HG02981 (cell line): ENCODE measurements around the gene FAF1.
"Not testable (repeated sequence)": the region's sequence is repeated elsewhere in the genome, so short reads cannot be mapped to it uniquely, and the experiment has no call there.

Experiments
- ATAC-seq: cut with Tn5 transposase; IDR thresholded peaks from one replicate; pipeline ENCODE4 v1.9.1; 2021; ENCODE audit warnings: mild to moderate bottlenecking, moderate library complexity; ENCODE audit not compliant: unreplicated experiment

Gene FAF1

DNA sequence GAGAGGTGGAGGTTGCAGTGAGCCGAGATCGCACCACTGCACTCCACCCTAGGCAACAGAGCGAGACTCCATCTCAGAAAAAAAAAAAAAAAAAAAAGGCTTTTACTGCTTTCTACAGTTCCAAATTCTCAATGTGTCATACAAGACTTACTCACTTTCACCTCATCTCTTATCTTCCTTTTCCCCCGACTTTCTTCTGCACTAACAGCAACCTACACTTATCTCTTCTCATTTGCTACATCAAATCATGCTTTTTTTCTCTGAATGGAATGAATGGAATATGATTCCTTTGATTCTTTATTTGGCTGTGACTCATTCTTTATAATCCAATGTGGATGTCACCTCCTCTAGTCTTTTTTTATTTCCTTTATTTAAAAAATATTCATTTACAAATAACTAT lies 368.5 kb downstream of the FAF1 start:
- no peak for ATAC-seq

DNA sequence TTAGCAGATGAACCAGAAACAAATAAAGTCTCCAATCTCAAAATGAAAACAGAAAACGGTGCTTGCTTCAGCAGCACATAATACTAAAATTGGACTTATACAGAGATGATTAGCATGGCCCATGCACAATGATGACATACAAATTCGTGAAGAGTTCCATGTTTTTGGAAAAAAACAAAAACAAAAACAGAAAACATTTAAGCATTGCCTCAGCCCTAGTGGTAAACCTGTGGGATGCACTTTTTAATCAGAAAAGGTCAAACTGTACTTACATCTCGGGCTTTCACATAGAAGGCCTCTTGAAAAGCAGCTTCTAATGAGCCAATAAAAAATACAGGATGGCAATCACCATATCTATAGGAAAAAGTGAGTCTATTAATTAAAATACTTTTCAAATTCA lies 377.7 kb downstream of the FAF1 start:
- no peak for ATAC-seq

DNA sequence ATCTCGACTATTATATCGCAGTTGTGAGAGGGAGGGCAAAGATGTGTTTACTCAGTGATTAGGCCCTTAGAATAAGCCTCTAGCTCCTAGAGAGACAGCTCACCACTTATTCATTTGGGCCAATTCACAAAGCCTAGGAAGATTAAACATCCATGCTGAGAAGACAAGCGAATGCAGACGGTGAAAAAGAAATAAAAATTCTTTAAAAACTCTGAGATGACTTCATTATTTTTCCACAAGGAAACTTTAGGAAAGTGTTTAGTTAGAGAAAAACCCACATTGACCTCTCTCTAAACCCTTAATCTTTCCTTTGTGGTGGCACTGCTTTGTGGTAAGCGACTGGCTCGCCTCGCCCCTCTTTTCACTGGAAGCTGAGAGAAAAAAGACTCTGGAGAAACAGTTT lies 390.0 kb downstream of the FAF1 start:
- ATAC-seq = no peak

DNA sequence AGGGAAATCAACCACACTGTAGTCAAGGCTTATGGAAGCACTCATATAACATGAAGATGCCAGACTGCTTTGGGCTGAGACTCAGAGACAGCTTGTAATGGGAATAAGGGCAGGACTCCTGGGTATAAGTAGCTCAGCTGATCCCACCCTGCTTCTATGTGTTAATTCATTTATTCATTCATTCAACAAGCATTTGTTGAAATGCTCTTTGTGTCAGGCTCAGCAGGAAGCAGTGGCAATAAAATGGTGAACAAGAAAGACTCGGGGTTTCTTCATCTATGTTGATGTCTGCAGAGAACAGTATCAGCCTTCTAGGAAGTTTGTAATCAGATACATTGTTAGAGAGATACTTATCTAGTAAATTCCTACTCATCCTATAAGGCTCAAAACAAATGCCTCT lies 391.3 kb downstream of the FAF1 start:
- no peak for ATAC-seq

DNA sequence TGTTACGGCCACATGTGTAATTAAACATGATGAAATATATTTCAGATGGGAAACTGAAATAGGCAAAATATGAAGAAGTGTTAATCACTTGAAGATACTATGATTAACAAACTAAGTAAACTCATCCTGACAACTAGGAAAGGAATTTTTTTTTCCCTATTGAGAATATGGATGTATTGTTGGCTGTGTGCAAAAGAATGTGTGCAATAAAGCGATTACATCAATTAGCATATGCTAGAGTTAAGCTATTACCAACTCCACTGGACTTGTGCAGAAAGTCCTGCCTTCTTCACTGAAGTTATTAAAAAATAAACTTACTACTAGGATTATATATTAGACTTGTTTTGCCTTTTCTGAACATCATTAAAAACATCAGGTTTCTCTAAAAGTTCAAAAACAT lies 393.7 kb downstream of the FAF1 start:
- ATAC-seq = no peak

DNA sequence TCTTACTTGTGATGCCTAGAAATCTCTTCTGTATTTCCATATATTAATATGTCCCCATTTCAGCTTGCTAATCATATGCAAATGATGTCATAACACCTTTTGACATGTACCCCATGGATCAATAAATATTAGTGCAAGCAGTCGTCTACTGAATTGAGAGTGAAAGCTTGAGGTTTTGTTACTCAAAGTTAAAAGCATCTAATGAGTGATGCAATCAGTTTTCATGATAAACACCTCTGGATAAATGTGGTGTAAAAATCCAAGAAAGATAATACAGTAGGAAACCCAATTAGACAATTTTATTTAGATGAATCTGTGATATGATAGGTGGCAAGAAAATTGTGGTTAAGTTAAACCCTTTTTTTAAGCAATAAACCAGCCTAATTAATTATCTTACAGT lies 395.6 kb downstream of the FAF1 start:
- no peak for ATAC-seq

DNA sequence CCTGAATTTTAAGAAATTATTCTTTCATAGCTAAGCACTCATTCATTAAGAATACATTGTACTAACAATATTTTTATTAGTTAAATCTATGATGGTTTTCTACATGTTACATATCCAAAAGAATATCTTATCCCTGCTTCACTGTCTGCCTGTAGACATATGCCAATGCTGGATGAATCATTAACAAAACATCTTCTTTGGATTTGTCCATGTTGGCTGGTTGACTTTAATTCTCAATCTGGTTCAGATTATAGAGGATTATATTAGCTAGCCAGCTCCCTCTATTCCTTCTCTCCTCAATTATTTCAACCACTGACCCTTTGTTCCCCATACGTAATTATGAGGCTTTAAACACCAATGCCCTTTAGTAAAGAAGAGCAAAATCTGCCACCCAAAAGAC lies 398.0 kb downstream of the FAF1 start:
- ATAC-seq = no peak

DNA sequence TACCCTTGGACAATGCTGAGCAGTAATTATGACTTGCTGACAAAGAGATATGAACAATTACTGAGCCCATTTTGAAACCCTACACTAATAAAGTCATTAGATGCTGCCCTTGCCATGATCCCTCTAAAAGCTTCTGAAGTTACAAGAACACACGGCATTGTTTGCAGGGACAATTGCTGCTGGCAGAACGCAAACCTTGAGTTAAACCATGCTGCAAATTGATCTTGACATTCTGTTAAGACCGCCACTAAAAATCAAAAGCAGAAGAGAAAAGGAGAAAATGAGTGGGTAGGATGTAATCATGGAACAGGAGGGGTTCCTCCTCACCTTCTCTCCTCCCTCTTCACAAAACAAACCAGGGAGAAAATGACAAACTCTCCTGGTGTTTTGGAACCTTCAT lies 400.6 kb downstream of the FAF1 start:
- ATAC-seq = no peak

DNA sequence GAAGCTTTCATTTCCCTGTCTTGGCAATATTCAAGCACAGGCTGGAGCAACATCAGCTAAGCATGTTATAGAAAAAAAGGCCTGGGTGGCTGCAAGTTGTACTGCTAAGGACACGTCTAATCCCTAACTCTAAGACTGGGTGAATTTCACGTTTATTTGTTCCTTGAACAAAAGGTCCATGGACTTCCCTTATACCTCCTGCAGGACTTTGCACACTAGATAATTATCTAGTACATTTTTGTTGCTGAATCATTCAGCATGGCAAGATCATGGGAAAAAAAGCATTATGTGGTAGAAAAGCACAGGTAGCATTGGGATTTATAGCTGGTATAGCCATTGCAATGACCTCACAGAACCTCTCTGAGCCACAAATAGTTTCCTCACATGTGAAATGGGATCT lies 406.1 kb downstream of the FAF1 start:
- no peak for ATAC-seq

DNA sequence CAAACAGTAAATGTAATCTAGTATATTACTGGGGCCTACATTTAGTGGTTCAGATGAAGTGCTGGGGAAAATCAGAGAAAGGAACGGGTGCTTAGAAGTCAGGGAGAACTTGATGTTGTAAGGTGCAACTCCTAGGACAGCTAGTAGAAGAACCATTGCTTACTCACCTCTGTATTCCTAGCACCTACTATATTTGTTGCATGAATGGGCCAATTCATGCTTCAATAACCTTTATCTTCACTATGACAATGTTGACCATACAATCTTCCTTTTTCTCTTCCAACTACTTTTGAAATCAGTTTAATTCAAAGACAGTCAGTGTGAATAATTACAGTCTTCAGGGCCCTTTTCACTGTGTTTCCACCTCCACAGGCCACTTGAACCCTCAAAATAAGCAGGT lies 411.8 kb downstream of the FAF1 start:
- ATAC-seq = no peak

DNA sequence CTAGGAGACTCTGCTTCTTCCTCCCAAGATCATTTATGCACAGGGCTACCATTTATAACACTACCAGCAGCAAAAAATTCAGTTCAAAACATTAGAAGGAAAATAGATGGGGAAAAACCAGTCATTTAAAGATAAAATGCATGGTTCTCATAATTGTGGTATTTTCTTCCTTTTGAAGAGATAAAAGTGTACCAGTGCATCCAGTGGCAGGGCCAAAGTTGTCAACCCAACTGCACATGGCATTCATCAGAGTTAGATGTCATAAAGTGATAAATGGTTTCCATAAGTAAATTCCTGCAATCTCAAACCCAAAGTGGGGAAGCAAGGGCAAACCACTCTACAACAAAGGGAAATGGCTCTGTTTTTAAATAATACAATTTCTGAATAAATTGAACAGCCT lies 417.7 kb downstream of the FAF1 start:
- no peak for ATAC-seq

DNA sequence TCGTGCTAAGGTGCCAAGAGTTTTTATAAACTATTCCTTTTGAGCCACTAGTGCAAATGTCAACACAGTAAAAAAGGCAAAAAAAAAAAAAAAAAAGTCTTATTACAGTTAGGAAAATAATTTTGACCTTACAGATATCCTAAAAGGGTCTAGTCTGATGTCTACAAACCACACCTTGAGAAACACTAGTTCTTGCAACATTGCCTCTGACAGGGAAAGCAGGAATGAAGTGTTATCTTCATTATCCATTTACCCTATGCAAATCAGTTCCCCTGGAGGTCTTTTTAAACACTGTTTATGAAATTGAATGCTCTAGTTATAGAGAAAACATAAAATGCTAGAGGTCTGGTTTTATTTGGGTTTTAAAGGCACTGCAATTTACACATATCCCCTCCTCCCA lies 421.6 kb downstream of the FAF1 start:
- ATAC-seq = no peak

DNA sequence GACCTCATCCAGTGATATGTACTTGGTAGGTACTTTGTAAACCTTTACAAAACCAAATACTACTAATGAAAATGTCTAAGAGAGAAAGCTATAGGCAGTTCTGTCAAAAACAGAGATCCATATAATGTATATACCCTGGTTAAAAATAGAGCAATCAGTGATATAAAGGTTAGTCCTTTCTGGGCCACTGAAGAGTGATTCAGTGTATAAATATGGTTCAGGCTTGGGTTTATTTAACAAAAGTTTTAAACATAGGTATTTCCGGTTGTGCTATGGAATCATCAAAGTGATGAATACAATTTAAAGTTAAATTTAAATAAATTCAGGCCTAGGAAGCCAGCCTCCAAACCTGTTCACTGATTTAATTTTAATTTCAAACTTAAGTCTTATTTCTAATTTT lies 428.5 kb downstream of the FAF1 start:
- no peak for ATAC-seq

DNA sequence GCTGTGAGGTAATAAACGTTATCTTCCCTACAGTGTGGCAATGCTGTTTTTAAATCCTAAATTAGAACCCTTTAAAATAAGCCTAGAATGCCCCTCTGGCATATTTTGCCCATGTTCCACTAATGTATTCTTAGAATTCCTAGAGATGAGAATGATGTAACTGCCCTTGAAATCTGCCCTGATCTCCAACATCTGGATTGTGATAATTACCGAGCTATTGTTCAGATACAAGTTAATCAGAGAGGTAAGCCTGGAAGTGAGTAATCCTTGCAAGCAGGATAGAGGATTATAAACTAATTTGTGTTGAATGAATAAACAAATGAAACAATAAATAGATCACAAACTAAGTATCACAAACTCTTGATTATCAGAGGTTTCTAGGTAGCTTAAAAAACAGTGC lies 429.0 kb downstream of the FAF1 start:
- ATAC-seq = no peak

DNA sequence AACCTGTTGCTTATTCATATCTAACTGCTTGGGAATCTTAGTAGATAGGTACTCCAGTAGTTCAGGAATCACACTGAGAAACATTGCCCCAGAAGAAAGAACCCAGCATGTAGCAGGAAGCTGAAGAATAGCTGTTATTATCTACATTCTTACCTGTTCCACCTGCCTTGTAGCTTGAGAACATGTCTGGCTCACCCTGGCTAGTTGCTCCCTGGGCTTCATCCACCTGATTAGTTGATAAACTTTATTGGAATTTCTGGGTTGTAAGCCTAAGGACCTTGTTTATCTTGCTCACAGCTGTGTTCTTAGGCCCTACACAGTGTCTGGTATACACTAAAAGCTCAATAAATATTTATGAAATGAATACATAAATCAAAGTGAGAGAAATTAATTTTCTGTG lies 430.6 kb downstream of the FAF1 start:
- ATAC-seq = no peak

DNA sequence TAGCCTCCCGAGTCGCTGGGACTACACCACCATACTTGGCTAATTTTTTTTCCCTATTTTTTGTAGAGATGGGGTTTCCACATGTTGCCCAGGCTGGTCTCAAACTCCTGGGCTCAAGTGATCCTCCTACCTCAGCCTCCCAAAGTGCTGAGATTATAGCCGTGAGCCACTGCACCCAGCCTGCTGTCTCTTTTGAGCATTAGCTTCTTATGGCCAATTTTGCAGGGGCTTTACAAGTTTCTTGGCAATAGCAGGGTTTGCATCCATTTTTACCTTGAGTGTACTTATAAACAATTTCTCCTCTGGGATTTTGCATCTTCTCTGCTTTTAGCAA lies 432.1 kb downstream of the FAF1 start:
- not testable (repeated sequence) for ATAC-seq

DNA sequence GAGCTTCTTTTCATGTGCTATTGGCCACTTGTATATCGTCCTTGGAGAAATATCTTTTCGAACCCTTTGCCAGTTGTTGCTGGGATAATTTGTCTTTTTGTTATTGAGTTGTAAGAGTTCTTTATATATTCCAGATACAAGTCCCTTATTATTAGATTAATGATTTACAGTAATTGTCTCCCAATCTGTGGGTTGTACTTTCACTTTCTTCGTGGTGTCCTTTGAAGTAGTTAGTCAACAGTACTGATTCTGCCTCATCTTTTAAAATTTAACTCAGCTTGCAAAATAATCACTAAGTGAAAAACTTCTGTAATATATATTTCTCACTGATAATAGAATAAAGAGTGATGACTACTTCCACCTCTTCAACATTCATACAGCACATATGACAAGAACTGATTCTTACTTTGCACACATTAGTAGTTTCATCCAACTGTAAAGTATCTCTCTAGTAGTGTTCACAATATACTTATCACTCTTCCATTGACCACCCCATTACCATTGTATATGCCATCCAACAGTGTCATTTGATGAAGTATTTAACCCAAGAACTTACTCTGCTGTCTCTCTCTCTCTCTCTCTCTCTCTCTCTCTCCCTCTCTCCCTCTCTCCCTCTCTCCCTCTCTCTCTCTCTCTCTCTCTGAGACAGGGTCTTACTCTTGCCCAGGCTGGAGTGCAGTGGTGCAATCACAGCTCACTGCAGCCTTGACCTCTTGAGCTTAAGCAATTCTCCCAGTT lies 432.6 kb downstream of the FAF1 start:
- ATAC-seq = peak; percentile 72

DNA sequence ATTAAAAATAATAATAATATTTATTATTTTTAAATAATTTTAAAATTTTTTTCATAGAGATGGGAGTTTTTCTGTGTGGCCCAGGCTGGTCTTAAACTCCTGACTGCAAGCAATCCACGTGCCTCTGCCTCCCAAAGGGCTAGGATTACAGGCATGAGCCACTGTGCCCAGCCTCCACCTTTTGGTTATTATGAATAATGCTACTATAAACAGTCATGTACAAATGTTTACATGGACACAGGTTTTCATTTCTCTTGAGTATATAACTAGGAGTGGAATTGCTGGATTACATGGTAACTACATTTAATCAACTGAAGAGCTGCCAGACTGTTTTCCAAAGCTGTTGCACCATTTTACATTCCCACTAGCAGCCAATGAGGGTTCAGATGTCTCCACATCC lies 433.6 kb downstream of the FAF1 start:
- ATAC-seq = no peak

DNA sequence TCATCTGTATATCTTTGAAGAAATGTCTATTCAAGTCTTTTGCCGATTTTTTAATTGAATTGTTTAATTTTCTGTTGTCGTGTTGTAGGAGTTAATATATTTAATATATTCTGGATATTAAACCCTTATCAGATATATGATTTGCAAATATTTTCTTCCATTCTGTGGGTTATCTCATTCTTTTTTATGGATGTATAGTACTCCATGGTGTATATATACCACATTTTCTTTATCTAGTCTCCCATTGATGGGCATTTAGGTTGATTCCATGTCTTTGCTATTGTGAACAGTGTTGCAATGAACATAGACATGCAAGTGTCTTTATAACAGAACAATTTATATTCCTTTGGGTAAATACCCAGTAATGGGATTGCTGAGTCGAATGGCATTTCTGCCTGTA lies 436.5 kb downstream of the FAF1 start:
- no peak for ATAC-seq

DNA sequence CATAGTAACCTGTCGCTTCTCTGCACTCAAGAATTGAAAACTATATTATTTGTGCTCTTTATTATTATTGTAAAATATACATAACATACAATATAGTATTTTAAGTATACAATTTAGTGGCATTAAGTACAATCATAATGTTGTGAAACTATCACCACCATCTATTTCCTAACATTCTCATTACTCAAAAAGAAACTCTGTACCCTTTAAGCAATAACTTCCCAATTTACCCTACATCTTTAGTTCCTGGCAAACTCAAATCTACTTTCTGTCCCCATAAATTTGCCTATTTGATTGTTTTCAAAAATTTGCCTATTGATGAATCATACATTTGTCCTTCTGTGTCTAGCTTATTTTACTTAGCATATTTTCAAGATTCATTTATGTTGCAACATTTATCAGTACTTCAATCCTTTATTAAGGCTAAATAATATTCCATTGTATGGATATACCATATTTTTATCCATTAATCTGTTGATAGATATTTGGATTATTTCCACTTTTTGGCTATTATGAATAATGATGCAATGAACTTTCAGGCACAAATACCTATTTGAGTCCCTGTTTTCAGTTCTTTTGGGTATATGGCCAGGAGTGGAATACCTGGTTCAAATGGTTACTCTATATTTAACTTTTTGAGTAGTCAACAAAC lies 437.2 kb downstream of the FAF1 start:
- ATAC-seq = no peak

DNA sequence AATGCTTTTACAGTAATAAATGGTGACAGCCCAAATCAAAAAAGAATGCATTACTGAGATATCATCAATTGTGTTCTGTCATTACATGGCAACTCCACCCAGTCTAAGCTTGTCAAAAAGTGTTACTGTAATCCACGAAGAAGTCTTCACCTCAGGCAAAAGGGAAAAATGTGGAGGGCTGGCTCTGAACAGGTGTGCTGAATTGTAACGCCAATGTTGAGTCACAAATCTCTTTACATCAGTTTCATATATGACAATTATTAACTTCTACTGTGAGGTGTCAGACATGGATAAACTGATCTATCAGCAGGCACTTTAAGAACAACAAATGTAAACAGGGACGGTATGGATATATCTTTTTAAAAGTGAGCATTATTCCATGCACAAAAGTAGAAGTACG lies 438.4 kb downstream of the FAF1 start:
- peak; percentile 79 for ATAC-seq

DNA sequence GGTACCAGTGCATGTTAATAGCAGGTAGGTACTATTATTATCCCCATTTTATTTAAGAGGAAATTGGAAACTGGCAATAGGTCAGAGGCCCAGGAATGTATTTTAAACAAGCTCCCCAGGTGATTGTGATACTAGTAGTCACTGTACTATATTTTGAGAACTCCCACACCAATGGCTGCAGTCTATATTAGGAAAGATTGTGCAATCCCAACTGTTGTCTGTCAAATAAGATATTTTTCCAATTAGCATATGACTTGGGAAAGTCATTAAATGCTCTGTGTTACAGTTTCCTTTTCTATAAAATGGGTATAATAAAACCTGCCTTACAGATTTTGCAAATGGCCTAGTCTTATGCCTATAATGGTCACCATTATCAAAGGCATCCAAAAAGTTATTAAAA lies 442.6 kb downstream of the FAF1 start:
- no peak for ATAC-seq

DNA sequence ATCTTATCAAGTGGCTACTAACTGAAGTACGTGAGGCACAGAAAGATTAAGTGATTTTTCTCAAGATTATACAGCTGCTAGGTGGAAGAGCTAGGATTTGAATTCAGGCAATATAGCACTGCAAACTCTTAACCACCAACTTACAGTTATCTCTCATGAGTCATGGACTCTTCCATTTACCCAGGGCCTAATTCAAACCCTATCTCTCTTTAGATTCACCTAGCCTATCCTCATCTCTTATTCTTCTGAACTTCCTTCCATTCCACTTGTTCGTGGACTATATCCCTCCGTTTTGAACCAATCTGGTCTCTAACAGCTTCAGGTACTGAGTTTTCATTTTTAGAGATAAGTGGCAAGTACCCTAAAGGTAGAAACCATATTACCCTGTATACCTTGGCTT lies 444.0 kb downstream of the FAF1 start:
- ATAC-seq = no peak
